NCI-H2196 (cell line): Measurements from ENCODE around the gene MGARP.
A peak's percentile ranks its signal among the peaks of the same experiment; 100 is the strongest.

Experiments
- DNase-seq: peaks from one replicate; lab custom pipeline; 2025; ENCODE audit not compliant: unreplicated experiment; lab: John Stamatoyannopoulos, UW

MGARP gene

GRCh38 chr4:139245590-139245989, 34.4 kb downstream of the MGARP start:
- no peak for DNase-seq

GRCh38 chr4:139243448-139244365, 36.3 kb downstream of the MGARP start:
- peak; percentile 23 for DNase-seq

GRCh38 chr4:139242511-139243051, 37.4 kb downstream of the MGARP start:
- no peak for DNase-seq

- DNase-seq, result no peak
Observed at GRCh38 chr4:139241784-139242151, 38.3 kb downstream of the MGARP start.

- DNase-seq, result no peak
Observed at GRCh38 chr4:139241086-139241783, 38.8 kb downstream of the MGARP start.

- no peak for DNase-seq
Observed at GRCh38 chr4:139239127-139239772, 40.8 kb downstream of the MGARP start.

GRCh38 chr4:139234253-139234652, 45.8 kb downstream of the MGARP start:
- DNase-seq, result no peak

- DNase-seq, result peak; percentile 21
Observed at GRCh38 chr4:139229534-139230039, 50.4 kb downstream of the MGARP start.

GRCh38 chr4:139227729-139228404, 52.2 kb downstream of the MGARP start:
- no peak for DNase-seq

GRCh38 chr4:139223682-139224317, 56.2 kb downstream of the MGARP start:
- DNase-seq, result no peak

- DNase-seq, result no peak
Observed at GRCh38 chr4:139222215-139222614, 57.8 kb downstream of the MGARP start.

GRCh38 chr4:139221687-139222086, 58.3 kb downstream of the MGARP start:
- DNase-seq, result no peak

GRCh38 chr4:139219450-139220055, 60.5 kb downstream of the MGARP start:
- no peak for DNase-seq
